NCI-H1092 treated with DMSO at 0.1 percent for 48 hours (cell line): ENCODE measurements around the gene OR10A5.
"Not testable (repeated sequence)": the region's sequence is repeated elsewhere in the genome, so short reads cannot be mapped to it uniquely, and the experiment has no call there.

Source experiments
- DNase-seq: peaks from one replicate; lab custom pipeline; 2025; lab: John Stamatoyannopoulos, UW

OR10A5 gene

GRCh38 chr11:6876325-6876724 is 30.8 kb downstream of the OR10A5 start, which contains the start of gene OR10A4:
TSS of gene OR10A4 (plus strand) at chr11:6876625. CDS start at chr11:6876648, 23 bp downstream.
- DNase-seq: no peak

- DNase-seq: no peak
Observed at GRCh38 chr11:6876914-6877313, 31.4 kb downstream of the OR10A5 start.

DNA sequence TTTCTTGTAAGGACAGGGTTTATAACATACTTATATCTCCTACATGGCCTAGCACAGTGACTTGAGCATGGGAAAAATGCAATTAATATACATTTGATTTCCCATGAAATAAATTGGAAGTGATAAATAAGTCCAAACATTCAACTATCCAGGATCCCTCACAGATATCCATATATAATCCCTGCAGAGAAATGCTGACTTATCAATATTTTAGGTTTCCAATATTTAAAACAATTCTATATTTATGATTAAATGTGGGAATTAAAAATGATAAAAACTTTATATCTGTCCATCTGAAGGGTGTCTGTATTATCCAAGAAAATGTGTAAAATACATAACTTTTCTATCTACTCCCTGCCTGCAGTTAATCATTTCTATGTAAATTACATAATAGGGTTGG is 37.3 kb downstream of the OR10A5 start:
- no peak for DNase-seq

DNA sequence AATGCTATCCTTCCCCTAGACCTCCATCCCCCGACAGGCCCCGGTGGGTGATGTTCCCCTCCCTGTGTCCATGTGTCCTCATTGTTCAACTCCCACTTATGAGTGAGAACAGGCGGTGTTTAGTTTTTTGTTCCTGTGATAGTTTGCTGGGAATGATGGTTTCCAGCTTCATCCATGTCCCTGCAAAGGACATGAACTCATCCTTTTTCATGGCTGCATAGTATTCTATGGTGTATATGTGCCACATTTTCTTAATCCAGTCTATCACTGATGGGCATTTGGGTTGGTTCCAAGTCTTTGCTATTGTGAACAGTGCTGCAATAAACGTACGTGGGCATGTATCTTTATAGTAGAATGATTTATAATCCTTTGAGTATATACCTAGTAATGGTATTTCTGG is 42.2 kb downstream of the OR10A5 start:
- DNase-seq: not testable (repeated sequence)

DNA sequence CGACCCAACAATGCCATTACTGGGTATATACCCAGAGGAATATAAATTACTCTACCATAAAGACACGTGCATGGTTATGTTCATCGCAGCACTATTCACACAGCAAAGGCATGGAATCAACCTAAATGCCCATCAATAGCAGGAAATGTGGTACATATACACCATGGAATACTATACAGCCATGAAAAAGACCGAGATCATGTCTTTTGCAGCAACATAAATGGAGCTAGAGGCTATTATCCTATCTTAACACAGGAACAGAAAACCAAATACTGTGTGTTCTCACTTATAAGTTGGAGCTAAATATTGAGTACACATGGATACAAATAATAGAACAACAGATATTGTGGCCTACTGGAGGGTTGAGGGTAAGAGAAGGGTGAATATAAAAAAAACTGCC is 43.3 kb downstream of the OR10A5 start:
- DNase-seq: no peak

DNA sequence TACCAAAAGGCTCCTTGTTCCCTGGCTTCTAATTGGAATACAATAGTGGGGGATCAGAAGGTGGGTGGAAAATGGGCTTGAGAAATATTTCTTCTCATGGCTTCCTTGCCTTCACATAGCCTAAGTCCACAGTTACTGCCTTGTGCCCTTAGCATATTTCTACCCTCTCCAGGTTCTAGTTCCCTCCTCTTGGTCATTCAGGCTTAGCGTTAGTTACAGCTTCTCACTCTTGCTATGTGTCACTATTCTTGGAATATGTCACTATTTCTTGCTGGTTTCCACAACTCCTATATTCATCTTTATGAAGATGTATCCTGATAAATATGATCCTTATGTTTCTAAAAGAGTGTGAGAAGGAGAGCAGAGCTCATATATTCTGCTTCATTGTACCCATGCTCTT is 44.4 kb downstream of the OR10A5 start:
- DNase-seq: no peak

GRCh38 chr11:6892400-6892799 is 46.9 kb downstream of the OR10A5 start, which contains the start of gene OR2D2:
TSS of gene OR2D2 (minus strand) at chr11:6892500. CDS start at chr11:6892500, 0 bp downstream.
- DNase-seq: no peak

GRCh38 chr11:6894097-6894496 is 48.6 kb downstream of the OR10A5 start:
- no peak for DNase-seq

GRCh38 chr11:6895010-6895409 is 49.5 kb downstream of the OR10A5 start:
- DNase-seq: no peak
